GM23248 (cell line): ENCODE results near the gene RPH3AL. TPM values are rescaled to one million over a fixed set of nuclear protein-coding genes. Genes with fewer than 3 reads are reported as not detected.
"Not testable (repeated sequence)": the region's sequence is repeated elsewhere in the genome, so short reads cannot be mapped to it uniquely, and the experiment has no call there.

ENCODE experiments used
- DNase-seq: peaks from one replicate; pipeline ENCODE4 v3.0.0-alpha.2; 2015
- H2AFZ ChIP-seq: fragments of 200-600 bp; sonication (generic); 2 replicates; pipeline ENCODE4 v1.6.1; 2016; ENCODE audit warnings: antibody characterized with exemption
- H3F3A ChIP-seq: fragments of 200-600 bp; sonication (generic); 2 replicates; pipeline ENCODE4 v1.6.1; 2016; ENCODE audit warnings: mild to moderate bottlenecking, antibody characterized with exemption, mixed run types; ENCODE audit not compliant: insufficient read depth
- H3K27ac ChIP-seq: fragments of 200-600 bp; sonication (generic); 2 replicates; pipeline ENCODE4 v1.5.1; 2016; ENCODE audit warnings: mild to moderate bottlenecking
- H3K27me3 ChIP-seq: fragments of 200-600 bp; sonication (generic); replicated peaks from 2 replicates; pipeline ENCODE4 v1.6.1; 2016; ENCODE audit warnings: mild to moderate bottlenecking; ENCODE audit not compliant: insufficient read depth
- H3K36me3 ChIP-seq: fragments of 200-600 bp; sonication (generic); 2 replicates; pipeline ENCODE4 v1.6.1; 2016; ENCODE audit warnings: low read depth, mild to moderate bottlenecking
- H3K4me1 ChIP-seq: fragments of 200-600 bp; sonication (generic); 2 replicates; pipeline ENCODE4 v1.6.1; 2016; ENCODE audit warnings: mild to moderate bottlenecking; ENCODE audit not compliant: insufficient read depth
- H3K4me2 ChIP-seq: fragments of 200-600 bp; sonication (generic); one replicate; pipeline ENCODE4 v1.6.1; 2016; ENCODE audit warnings: mild to moderate bottlenecking; ENCODE audit not compliant: unreplicated experiment
- H3K4me3 ChIP-seq: fragments of 200-600 bp; sonication (generic); 2 replicates; pipeline ENCODE4 v1.5.1; 2016; ENCODE audit warnings: mild to moderate bottlenecking
- H3K79me2 ChIP-seq: fragments of 200-600 bp; sonication (generic); 2 replicates; pipeline ENCODE4 v1.6.1; 2016; ENCODE audit warnings: mild to moderate bottlenecking; ENCODE audit not compliant: insufficient read depth
- H3K9ac ChIP-seq: fragments of 200-600 bp; sonication (generic); 2 replicates; pipeline ENCODE4 v1.6.1; 2016; ENCODE audit warnings: mild to moderate bottlenecking
- H3K9me2 ChIP-seq: fragments of 200-600 bp; sonication (generic); 2 replicates; pipeline ENCODE4 v1.6.1; 2016; ENCODE audit warnings: mixed run types, mild to moderate bottlenecking, moderate library complexity; ENCODE audit not compliant: insufficient read depth
- H3K9me3 ChIP-seq: fragments of 200-600 bp; sonication (generic); one replicate; pipeline ENCODE4 v1.6.1; 2017; ENCODE audit warnings: low read depth
- H4K20me1 ChIP-seq: fragments of 200-600 bp; sonication (generic); 2 replicates; pipeline ENCODE4 v1.6.0; 2016; ENCODE audit not compliant: insufficient read depth
- EZH2 ChIP-seq: fragments of 200-600 bp; sonication (generic); IDR thresholded peaks from 2 replicates; pipeline ENCODE4 v1.6.1; 2018; ENCODE audit warnings: antibody characterized with exemption, mild to moderate bottlenecking; ENCODE audit not compliant: insufficient read depth, poor library complexity, severe bottlenecking
- EZH2phosphoT487 ChIP-seq: fragments of 200-600 bp; sonication (generic); IDR thresholded peaks from 2 replicates; pipeline ENCODE4 v1.6.1; 2018; ENCODE audit warnings: antibody characterized with exemption, moderate library complexity, mild to moderate bottlenecking, low read depth; ENCODE audit not compliant: insufficient read depth
- WGBS, 2 experiments: methylation state at CpG; one replicate each; pipeline ENCODE4 v1.1.6; 2015 to 2017; ENCODE audit warnings: low lambda C conversion rate in 2 of 2, low coverage in 1 of 2; ENCODE audit errors: missing lambda C conversion rate in 2 of 2; 5-methylcytosine and 5-hydroxymethylcytosine counted together
- in situ Hi-C: fragments of 300-500 bp; cut with MboI; formaldehyde crosslinking; loops from 2 replicates; pipeline ENCODE4 v1.15.0; 2020
- polyA plus RNA-seq: library from polyadenylated mRNA; unstranded; fragments of >200 nt; fragmentation: Nextera tagmentation; extraction: Ambion mirVana; gene quantifications from 2 replicates; pipeline ENCODE4 v1.2.1, GENCODE V29; 2016
- total RNA-seq: library from RNA; depleted of rRNA; stranded (reverse); fragments of >200 nt; shearing (Covaris generic); gene quantifications from 2 replicates; pipeline ENCODE4 v1.2.3, GENCODE V29; 2014

Gene RPH3AL
- total and polyA plus RNA-seq, 2 experiments from 2014 or later, result 2.7 to 5.2 TPM

- Histone ChIP-seq H3F3A (no peaks in the 10 kb centered on the region), H3K36me3 (no peaks in the 10 kb centered on the region), H3K4me2 (no peak overlapping the region), H3K27ac (no peak overlapping the region), H3K79me2 (no peaks in the 10 kb centered on the region), H2AFZ (no peak overlapping the region), H3K27me3 (no peaks in the 10 kb centered on the region), H3K4me1 (no peaks in the 10 kb centered on the region), H3K4me3 (no peak overlapping the region), H4K20me1 (no peaks in the 10 kb centered on the region), H3K9me3 (no peaks in the 10 kb centered on the region), H3K9me2 (no peaks in the 10 kb centered on the region), H3K9ac (no peak overlapping the region)
- 74 to 77% methylated on average over 8 of the region's 8 CpGs for WGBS, 2 experiments
- TF ChIP-seq EZH2 (no peak), EZH2phosphoT487 (no peak)
- in situ Hi-C loops, result no loop called here
- DNase-seq, result no peak
Observed at GRCh38 chr17:237406-237955, 115.1 kb downstream of the RPH3AL start.

- Histone ChIP-seq H3K4me3 (no peak overlapping the region), H3K36me3 (no peaks in the 10 kb centered on the region), H3K27ac (no peak overlapping the region), H3K4me1 (no peaks in the 10 kb centered on the region), H3K9me2 (no peaks in the 10 kb centered on the region), H3K79me2 (no peaks in the 10 kb centered on the region), H2AFZ (no peak overlapping the region), H3K27me3 (no peaks in the 10 kb centered on the region), H3F3A (no peaks in the 10 kb centered on the region), H3K4me2 (no peak overlapping the region), H3K9ac (no peak overlapping the region), H4K20me1 (no peaks in the 10 kb centered on the region), H3K9me3 (no peaks in the 10 kb centered on the region)
- DNase-seq, result no peak
- WGBS, 2 experiments, result 84 to 87% methylated on average over 28 to 34 of the region's 34 CpGs
- in situ Hi-C loops, result no loop called here
- TF ChIP-seq EZH2, result no peak
- no peak for TF ChIP-seq EZH2phosphoT487
Observed at GRCh38 chr17:236641-237405, 115.8 kb downstream of the RPH3AL start.

- no peaks in the 10 kb centered on the region for H3K27me3 ChIP-seq
- no peak overlapping the region for H3K9ac ChIP-seq
- H3K36me3 ChIP-seq, result no peaks in the 10 kb centered on the region
- no peak for DNase-seq
- WGBS, 2 experiments, result 87 to 93% methylated on average over 21 to 26 of the region's 26 CpGs
- H3K4me3 ChIP-seq, result no peak overlapping the region
- no peaks in the 10 kb centered on the region for H3K79me2 ChIP-seq
- TF ChIP-seq EZH2phosphoT487 (no peak), EZH2 (no peak)
- in situ Hi-C loops, result no loop called here
- no peak overlapping the region for H3K4me2 ChIP-seq
- H3K9me2 ChIP-seq, result no peaks in the 10 kb centered on the region
- no peaks in the 10 kb centered on the region for H3K9me3 ChIP-seq
- H2AFZ ChIP-seq, result no peak overlapping the region
- no peak overlapping the region for H3K27ac ChIP-seq
- no peaks in the 10 kb centered on the region for H4K20me1 ChIP-seq
- H3K4me1 ChIP-seq, result no peaks in the 10 kb centered on the region
- H3F3A ChIP-seq, result no peaks in the 10 kb centered on the region
Observed at GRCh38 chr17:235831-236640, 116.6 kb downstream of the RPH3AL start.

- H2AFZ ChIP-seq, H3K36me3 ChIP-seq, H3K27me3 ChIP-seq, H4K20me1 ChIP-seq, in situ Hi-C loops, H3K79me2 ChIP-seq, H3K4me3 ChIP-seq, H3K9me3 ChIP-seq, H3F3A ChIP-seq, H3K9ac ChIP-seq, H3K4me2 ChIP-seq, H3K27ac ChIP-seq, H3K4me1 ChIP-seq, H3K9me2 ChIP-seq: not testable (repeated sequence)
- 45 to 68% methylated on average over 22 to 44 of the region's 48 CpGs for WGBS, 2 experiments
- DNase-seq, result peak; percentile 33
Observed at GRCh38 chr17:234994-235830, 117.4 kb downstream of the RPH3AL start.

GRCh38 chr17:234163-234993 lies 118.2 kb downstream of the RPH3AL start:
- H3K4me1 ChIP-seq, H3K9ac ChIP-seq, H3K36me3 ChIP-seq, in situ Hi-C loops, H3K4me2 ChIP-seq, H2AFZ ChIP-seq, H3K27ac ChIP-seq, H3F3A ChIP-seq, H3K9me3 ChIP-seq, H3K4me3 ChIP-seq, H3K9me2 ChIP-seq, H3K79me2 ChIP-seq, H3K27me3 ChIP-seq, H4K20me1 ChIP-seq, DNase-seq: not testable (repeated sequence)
- 41 to 49% methylated on average over 17 to 21 of the region's 23 CpGs for WGBS, 2 experiments
